Astrocyte (in vitro differentiated cells and primary cell): Measurements from ENCODE around the gene ZEB2.

ENCODE experiments used
- CTCF ChIP-seq: IDR thresholded peaks from 2 replicates; pipeline ENCODE4 v1.5.1; 2011; ENCODE audit warnings: low read depth, mild to moderate bottlenecking, inconsistent platforms, low read length, moderate library complexity; ENCODE audit not compliant: insufficient read depth
- EZH2 ChIP-seq: IDR thresholded peaks from 2 replicates; pipeline ENCODE4 v1.6.1; 2012; ENCODE audit warnings: mild to moderate bottlenecking, low read length, inconsistent platforms; ENCODE audit not compliant: insufficient read depth

GRCh38 chr2:144523596-144524117 lies 3.7 kb upstream of the ZEB2 start:
- no peak for TF ChIP-seq CTCF
- TF ChIP-seq EZH2: no peak
